GM10847 (cell line): ENCODE results near the gene DAPK3.

ENCODE experiments used
- POLR2A ChIP-seq: IDR thresholded peaks from 2 replicates; pipeline ENCODE4 v1.6.1; 2011; ENCODE audit not compliant: insufficient read length; ENCODE audit errors: extremely low read depth

Gene DAPK3

GRCh38 chr19:3969435-3970312, 1.2 kb downstream of the DAPK3 start:
- TF ChIP-seq POLR2A = no peak

GRCh38 chr19:3968556-3969434, 2.1 kb downstream of the DAPK3 start:
- no peak for TF ChIP-seq POLR2A

DNA sequence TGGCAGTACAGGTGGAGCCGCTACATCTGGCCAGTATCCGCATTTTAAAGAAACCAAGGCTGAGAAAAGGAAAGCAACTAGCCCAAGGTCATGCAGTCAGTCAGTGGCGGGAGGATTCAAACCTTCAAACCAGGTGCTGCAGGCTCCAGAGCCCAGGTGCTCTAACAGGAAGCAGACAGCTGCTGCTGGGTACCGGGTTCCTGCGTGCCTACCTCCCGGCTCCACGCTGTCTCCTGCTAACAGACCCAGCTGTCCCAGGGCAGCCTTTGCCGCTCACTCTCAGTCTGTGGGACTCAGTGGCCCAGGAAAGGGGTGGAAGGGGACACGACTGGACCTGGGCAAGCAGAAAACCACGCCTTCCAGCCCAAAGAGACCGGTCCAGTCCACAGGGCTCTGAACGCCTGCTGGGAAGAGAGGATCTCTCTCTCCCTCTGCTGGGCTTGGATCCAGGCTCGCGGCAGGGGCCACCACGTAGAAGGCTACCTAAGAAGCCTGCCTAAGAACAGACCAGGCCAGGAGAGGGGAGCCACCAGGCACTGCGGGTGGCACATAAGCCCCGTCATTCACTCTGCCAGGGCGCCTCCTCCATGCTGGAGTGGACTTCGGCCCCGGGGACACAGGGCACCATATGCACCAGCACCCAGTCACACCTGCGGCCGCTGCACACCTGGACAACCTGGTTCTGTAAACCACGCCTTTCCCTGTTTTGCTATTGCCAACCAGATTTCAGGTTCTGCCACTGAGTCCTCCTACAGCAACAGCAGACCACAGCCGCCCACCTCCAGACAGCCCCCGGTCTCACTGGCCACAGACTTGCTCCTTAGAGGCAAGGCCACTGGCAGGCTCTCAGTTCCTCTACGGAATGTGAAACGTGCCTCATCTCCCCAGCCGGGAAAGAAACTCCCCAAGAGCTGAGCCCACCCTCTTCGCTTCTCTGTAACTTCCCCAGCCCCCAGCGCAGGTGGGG, 4.6 kb downstream of the DAPK3 start:
- TF ChIP-seq POLR2A = no peak

- no peak for TF ChIP-seq POLR2A
Observed at GRCh38 chr19:3964256-3965194, 6.4 kb downstream of the DAPK3 start.

- TF ChIP-seq POLR2A = no peak
Observed at GRCh38 chr19:3963458-3964255, 7.2 kb downstream of the DAPK3 start.

DNA sequence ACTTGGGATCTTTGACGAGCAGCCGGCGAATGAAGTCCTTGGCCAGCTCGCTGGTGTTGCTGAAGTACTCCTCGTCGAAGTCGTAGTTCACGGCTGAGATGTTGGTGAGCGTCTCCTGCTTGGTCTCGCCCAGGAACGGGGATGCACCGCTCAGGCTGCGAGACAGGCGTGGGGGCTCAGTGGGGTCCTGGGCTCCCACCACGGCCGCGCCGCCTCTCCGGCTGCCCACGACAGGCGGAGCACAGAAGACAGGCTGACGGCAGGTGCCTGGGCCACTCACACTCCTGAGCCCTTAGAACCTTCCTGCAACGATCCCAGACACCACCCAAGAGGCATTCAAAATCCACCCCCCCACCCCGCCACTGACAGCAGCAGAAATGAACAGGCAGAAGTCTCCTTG, 9.9 kb downstream of the DAPK3 start:
- no peak for TF ChIP-seq POLR2A

DNA sequence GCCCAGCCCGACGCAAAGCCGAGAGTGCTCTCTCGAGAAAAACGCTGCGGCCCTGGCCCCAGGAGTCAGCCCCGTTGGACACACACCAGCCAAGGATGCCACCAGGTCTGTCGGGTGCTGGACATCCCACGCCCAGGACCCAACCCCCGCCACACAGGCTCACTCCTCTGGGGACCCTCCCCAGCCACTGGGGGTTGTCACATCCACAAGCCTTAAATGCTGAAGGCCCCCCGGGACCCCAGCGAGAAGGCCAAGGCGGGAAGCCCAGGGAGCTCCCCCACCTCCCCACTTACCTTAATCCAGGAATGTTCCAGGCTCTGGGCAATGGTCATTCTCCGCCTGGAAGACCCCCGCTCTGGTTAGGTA, 11.2 kb downstream of the DAPK3 start:
- no peak for TF ChIP-seq POLR2A

DNA sequence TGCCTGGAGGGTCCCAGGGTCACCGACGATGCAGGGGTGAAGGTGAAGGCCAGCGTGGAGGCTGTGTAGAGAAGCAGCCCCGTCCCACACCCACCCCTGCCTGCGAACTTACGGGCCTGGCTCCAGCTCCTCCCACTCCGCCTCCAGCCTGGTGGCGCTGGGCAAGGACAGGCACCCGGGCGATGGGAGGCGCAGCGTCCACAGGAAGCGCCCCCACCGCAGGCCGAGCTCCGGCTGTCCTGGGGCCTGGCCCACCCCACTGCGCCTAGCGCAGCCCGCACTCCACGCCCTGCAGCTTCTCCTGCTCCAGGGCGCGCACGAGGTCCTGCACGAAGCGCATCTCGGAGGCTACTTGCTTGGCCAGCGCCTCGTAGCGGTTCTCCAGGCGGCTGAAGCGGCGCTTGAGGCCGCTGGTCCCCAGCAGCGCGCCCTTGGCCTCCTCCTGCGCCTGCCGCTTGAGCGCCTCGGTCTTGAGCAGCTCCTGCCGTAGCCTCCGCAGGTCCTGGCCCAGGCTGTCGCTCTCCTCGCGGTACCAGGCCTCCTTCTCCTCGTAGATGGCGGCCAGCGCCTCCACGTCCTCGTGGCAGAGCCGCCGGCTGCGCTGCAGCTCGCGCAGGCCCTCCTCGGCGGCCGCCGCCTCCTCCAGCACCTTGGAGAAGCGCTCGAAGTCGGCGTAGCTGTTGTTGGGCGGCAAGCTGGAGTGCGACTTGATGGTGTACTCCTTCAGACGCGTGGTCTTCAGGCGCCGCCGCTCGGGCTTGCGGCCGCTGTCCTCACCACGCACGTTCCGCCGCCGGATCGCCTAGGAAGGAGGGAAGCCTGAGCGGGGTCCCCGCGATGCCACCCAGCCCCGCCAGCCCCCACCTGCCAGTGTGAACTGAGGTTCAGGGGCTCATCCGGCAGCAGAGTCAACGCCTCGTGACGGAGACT, 11.8 kb downstream of the DAPK3 start:
- TF ChIP-seq POLR2A = no peak

DNA sequence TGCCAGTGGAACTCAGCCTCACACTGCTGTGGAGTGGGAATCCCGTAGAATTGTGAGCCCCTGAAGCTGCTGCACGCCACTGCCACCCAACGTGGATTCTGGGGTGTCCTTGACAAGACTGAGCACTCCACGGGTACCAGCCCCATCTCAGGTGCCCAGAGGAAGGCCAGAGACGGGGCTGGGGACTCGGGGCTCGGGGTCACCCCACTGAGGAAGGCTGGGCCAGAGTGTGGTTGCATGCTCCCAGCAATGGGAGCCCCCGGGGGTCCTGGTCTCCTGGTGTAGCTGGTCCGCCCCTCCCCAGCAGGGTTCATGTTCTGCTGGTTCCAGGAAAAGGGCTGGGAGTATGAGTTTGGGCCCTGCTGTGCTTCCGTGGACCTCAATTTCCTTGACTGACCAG, 15.2 kb downstream of the DAPK3 start:
- no peak for TF ChIP-seq POLR2A

DNA sequence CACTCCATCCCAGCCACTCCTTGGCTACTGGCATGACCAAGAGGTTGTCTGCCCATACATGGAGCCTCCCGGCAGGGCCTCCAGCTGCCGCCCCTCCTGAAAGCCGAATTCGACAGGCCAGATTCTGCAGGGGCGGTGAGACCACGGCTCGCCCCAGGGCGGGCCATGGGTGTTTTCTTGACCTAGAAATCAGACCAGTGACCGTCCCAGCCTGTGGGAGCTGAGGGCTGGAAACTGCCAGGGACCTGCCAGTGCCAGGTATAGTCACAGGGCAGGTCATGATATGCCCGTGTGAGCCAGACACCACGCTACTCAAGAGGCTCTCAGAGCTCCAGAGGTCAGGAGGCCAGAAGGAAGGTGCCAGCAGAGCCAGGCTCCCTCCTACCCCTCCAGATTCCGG, 16.8 kb downstream of the DAPK3 start:
- no peak for TF ChIP-seq POLR2A

DNA sequence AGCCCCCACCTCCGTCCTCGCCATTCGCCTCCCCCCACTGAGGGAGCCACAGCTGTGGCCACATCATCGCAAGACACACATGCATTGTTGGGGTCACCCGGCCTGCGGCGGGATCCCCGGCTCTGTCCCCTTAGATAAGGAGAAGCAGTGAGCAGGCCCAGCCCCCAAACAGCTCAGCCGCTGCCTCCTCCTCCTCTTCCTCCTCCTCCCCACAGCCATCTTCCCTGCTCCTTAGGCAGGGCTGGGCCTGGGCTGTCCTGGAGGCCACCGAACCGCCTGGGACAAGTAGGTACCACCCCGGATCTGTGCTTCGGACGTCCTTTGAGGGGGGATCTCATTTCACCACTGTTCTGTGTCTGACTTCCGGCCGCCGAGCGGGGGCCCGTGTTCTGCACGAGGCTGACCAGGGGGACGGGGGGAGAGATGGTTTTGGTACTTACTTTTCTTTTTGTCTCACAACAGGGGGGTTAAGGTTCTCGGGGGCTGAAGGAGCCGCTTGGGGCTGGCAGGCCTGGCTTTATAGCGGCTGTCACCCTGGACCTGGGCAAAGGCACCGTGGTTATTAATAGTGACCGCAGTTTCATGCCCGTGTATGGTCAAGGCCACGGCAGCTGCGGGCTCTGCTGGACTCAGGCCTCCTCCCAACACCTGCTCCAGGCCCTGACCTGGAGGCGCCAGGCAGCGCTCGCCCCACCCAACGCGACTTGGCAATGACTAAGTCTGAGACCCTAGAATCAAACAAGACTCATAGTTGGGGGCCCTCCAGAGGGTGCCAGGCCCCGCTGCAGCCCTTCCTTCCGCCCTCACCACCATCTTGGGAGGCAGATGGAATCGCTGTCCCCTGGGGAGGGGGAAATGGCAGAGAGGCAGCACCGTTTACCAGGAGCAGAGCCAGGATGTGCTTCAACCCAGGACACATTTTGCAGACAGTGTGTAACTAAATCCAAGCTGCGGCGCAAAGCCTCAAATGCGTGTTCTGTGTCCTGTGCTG, 19.7 kb downstream of the DAPK3 start:
- no peak for TF ChIP-seq POLR2A
